ENCODE data around the gene RASGRF1.
"Not testable (repeated sequence)": the region's sequence is repeated elsewhere in the genome, so short reads cannot be mapped to it uniquely, and the experiment has no call there.

Gene RASGRF1

DNA sequence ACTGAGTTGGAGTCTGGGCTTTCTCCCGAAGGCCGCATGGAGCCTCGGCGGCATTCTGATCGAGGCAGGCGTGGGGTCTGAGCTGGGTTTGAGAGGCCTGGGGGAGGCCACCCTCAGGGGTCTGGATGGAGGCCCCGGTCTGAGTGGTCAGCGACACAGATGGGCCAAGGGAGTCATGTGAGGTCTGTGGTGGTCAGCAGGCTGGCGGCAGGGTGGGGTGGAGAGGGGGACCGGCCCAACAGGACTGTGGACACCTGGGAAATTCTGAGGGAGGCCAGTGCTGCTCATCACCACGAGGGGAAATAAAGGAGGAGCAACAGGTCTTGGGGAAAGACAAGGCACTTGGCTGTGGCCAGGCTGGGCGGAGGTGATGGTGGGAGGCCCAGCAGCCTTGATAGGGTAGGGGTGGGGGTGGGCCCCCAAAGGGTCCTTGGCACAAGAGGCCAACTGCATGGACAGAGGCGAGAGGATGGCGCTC is 161.9 kb downstream of the RASGRF1 start:
- TF ChIP-seq, protein P1, sequence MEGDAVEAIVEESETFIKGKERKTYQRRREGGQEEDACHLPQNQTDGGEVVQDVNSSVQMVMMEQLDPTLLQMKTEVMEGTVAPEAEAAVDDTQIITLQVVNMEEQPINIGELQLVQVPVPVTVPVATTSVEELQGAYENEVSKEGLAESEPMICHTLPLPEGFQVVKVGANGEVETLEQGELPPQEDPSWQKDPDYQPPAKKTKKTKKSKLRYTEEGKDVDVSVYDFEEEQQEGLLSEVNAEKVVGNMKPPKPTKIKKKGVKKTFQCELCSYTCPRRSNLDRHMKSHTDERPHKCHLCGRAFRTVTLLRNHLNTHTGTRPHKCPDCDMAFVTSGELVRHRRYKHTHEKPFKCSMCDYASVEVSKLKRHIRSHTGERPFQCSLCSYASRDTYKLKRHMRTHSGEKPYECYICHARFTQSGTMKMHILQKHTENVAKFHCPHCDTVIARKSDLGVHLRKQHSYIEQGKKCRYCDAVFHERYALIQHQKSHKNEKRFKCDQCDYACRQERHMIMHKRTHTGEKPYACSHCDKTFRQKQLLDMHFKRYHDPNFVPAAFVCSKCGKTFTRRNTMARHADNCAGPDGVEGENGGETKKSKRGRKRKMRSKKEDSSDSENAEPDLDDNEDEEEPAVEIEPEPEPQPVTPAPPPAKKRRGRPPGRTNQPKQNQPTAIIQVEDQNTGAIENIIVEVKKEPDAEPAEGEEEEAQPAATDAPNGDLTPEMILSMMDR (conservative IDR thresholded peaks at IDR 0.05; ENCODE audit: low read depth, low read length): no peak
- H3K4me3 ChIP-seq (ENCODE audit: low read length): no peak overlapping the region
- DNase-seq (ENCODE audit: low read depth): no peak

DNA sequence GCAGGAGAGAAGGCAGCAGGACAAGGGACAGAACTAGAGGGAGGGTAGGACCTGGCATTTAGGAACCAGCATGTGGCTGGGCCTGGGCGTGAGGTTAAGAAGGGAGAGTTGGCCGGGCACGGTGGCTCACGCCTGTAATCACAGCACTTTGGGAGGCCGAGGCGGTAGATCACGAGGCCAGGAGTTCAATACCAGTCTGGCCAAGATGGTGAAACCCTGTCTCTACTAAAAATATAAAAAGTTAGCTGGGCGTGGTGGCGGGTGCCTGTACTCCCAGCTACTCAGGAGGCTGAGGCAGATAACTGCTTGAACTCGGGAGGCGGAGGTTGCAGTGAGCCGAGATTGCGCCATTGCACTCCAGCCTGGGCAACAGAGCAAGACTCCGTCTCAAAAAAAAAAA is 162.4 kb downstream of the RASGRF1 start:
- DNase-seq (ENCODE audit: low read depth); H3K4me3 ChIP-seq (ENCODE audit: low read length): not testable (repeated sequence)

DNA sequence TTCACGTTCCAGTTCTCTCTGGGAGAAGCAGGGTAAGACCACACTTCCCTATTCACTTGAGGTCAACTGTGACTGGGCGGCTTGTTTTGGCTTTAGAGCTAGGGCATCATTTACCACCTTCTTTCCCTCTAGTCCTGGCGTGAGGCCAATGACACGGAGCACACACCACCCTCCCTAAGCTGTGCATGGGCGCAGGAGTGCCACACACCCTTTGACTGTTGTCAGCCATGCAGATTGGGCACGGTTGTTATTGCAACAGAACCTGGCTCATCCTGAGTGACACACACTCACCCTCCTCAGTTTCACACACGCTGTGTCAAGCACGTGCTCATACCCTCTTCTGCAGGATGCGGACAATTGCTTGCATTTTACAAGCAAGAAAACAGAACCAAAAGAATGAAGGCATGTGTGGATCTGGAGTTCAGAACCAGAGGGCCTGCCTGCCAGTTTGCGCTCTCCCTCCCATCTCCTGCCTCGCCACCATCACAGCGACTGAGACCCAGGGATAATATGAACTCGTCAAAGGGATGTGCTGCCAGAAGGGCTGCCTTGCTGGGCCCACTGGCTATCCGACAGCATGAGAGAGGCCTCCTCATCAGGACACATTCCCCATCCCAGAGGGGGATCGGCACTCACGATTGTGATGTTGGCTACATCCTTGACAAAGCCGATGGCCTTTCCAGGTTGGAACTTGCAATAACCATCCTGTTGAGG is 163.3 kb downstream of the RASGRF1 start:
- no peak for DNase-seq (ENCODE audit: low read depth)
- no peak overlapping the region for H3K4me3 ChIP-seq (ENCODE audit: low read length)
- TF ChIP-seq, protein P1 (conservative IDR thresholded peaks at IDR 0.05; ENCODE audit: low read depth, low read length): no peak

DNA sequence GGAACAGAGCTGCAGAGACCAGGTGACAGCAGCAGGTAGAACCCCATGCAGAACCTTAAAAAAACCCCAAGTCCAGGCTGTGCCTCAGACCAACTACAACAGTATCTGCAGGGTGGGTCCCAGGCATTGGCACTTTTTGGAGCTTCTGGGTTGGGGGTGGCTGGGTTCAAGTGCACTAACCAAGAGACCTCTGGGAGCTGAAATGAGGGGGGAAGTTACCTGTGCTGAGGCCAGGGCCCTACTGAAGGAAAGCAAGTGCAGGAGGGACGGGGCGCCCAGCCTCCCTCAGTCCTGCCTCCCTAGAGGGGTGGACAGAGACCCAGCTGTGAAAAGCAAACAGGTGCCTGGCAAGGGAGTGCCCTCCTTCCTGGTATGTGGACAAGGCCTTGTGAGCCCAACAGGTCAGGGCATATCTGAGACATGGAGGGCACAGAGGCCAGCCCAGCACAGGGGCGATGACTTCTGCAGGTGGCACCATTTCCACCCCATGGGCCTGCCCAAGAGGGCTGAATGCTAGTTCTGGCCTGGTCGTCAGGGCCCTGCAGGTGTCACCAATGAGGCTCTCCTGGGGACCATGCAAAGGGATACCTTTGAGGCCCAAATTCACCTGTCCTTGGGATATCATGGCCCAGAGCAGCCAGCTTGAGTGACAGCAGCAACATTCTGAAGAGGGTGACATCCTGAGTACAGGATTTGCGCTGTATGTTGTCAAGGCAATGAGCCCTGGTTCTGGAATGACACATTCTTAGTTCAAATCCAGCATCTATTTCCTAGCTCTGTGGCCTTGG is 164.4 kb downstream of the RASGRF1 start:
- DNase-seq (ENCODE audit: low read depth): no peak
- H3K4me3 ChIP-seq (ENCODE audit: low read length): no peak overlapping the region
- TF ChIP-seq, protein P1 (conservative IDR thresholded peaks at IDR 0.05; ENCODE audit: low read depth, low read length): no peak

DNA sequence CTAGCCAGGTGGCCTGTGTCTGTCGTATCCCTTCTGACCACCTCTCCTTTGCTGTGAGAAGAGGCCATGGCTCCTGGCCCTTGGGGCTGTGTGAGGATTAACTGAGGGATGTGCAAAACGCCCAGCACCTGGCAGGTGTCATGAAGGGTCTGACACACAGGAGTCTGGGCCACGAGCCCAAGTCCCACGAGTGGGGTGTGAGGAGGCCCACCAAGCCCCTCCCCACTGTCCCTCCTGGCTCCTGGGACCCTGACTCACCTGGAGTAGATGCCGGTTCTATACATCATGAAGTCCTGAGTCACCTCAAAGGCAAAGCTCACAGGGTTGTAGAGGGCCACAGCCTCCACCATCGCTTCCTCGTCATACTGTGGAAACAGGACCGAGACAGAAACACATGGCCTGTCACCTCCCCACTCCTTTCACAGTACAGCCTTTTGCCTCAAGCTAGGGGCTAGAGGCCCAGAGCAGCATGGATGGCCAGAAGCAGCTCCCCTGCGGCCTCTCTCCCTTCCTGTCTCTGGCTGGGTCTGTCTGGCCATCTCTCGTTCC is 165.4 kb downstream of the RASGRF1 start:
- no peak for DNase-seq (ENCODE audit: low read depth)
- no peak overlapping the region for H3K4me3 ChIP-seq (ENCODE audit: low read length)
- TF ChIP-seq, protein P1 (conservative IDR thresholded peaks at IDR 0.05; ENCODE audit: low read depth, low read length): no peak

DNA sequence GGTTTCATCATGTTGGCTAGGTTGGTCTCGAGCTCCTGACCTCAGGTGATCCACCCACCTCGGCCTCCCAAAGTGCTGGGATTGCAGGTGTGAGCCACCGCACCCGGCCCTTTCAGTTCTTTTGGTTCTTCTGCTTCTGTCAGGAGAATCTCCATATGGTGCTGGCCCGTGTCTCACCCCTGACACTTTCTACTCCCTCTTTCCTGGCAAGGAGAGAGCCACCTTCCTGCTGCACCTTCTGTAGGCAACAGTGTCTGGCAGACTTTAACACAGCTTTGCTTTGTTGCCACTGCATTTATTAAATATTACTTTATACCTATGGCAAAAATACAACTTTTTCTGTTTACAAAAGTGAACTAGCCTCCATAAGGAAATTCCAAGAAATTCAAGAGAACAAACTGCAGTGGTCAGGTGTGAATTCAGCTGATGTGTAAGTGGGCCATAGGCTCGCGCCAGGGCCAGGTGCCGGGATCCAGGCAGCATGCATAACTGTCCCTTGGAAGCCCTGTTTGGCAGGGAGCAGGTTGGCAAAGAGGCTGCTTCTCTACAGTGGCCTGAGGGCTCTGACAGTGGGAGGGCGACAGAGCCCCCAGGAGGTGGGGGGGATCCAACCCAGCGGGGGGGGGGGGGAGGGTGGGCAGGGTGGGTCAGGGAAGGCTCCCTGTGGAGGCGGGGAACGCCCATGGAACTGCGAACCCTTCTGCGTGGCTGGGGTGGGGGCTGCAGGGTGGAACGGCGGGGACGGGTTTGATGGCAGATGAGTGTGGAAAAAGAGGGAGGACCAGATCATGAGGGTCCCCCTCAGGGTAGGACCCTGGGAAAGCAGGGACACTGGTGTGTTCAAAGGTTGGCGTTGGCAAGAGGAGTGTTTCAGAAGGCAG is 166.9 kb downstream of the RASGRF1 start:
- TF ChIP-seq, protein P1 (conservative IDR thresholded peaks at IDR 0.05; ENCODE audit: low read depth, low read length): no peak
- no peak for DNase-seq (ENCODE audit: low read depth)

DNA sequence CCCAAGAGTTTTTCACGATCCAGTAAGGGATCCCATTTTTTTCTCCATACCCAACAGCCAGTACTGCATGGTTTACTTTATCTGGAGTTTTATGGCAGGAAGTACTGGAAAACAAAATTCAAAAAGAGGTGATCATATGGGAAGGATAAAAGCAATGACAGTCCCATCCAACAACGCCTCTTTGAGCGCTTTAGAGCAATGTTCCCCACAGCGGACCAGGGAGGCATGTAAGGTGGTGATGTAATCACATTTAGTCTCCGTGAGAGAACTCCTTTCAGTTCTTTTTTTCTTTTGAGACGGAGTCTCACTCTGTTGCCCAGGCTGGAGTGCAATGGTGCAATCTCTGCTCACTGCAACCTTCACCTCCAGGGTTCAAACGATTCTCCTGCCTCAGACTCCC is 167.6 kb downstream of the RASGRF1 start:
- TF ChIP-seq, protein P1 (conservative IDR thresholded peaks at IDR 0.05; ENCODE audit: low read depth, low read length): no peak
- H3K4me3 ChIP-seq (ENCODE audit: low read length): no peak overlapping the region
- no peak for DNase-seq (ENCODE audit: low read depth)

More for the DNA sequence above, 166.9 kb downstream of the RASGRF1 start:
- H3K4me3 ChIP-seq (ENCODE audit: low read length): no peak overlapping the region
